GM12891 (cell line): Measurements from ENCODE around the gene RPP38.

Experiments
- PAX5 ChIP-seq: IDR thresholded peaks from 2 replicates; pipeline ENCODE4 v1.6.1; 2011; ENCODE audit warnings: low read length, moderate library complexity, mild to moderate bottlenecking; ENCODE audit not compliant: insufficient read depth, severe bottlenecking
- POLR2A ChIP-seq: IDR thresholded peaks from 2 replicates; pipeline ENCODE4 v1.6.1; 2011; ENCODE audit warnings: low read depth, low read length, control low read depth
- POLR2AphosphoS5 ChIP-seq: IDR thresholded peaks from 2 replicates; pipeline ENCODE4 v1.6.1; 2011; ENCODE audit warnings: low read depth, low read length, control low read depth
- POU2F2 ChIP-seq: IDR thresholded peaks from 2 replicates; pipeline ENCODE4 v1.6.1; 2011; ENCODE audit warnings: low read depth, mild to moderate bottlenecking, control low read depth, low read length, moderate library complexity
- SPI1 ChIP-seq: IDR thresholded peaks from 2 replicates; pipeline ENCODE4 v1.6.1; 2011; ENCODE audit warnings: low read depth, low read length, control low read depth
- TAF1 ChIP-seq: IDR thresholded peaks from 2 replicates; pipeline ENCODE4 v1.6.1; 2011; ENCODE audit warnings: low read depth, low read length, control low read depth

- no peak for TF ChIP-seq TAF1
- no peak for TF ChIP-seq POLR2A
- no peak for TF ChIP-seq SPI1
- no peak for TF ChIP-seq POLR2AphosphoS5
- no peak for TF ChIP-seq PAX5
- no peak for TF ChIP-seq POU2F2
Observed at GRCh38 chr10:15137036-15137359, 39.8 kb downstream of the RPP38 start.
